HepG2 (cell line): ENCODE data around the gene STX2. TPM values are rescaled to one million over a fixed set of nuclear protein-coding genes. Genes with fewer than 3 reads are reported as not detected.

Experiments
- ATAC-seq: fragments of 200-7000 bp; cut with Tn5 transposase; 3 replicates; pipeline ENCODE4 v1.9.1; 2020; ENCODE audit warnings: mild to moderate bottlenecking, moderate library complexity
- BruUV-seq: library from RNA; stranded (reverse); fragments of 400-500 nt; replicated peaks from 2 replicates; lab custom pipeline; 2021; lab: Mats Ljungman, UMichigan
- CTCF ChIA-PET: fragments of 300-600 bp; formaldehyde crosslinking; extraction: SDS; loops from one replicate; lab custom pipeline; 2021; ENCODE audit warnings: low total read pairs, inconsistent platforms, low intra/inter-chr PET ratio; lab: Yijun Ruan, JAX
- POLR2A ChIA-PET: fragments of 350-600 bp; sonication (Branson Sonifier 250); formaldehyde crosslinking; loops from one replicate; lab custom pipeline; 2020; ENCODE audit warnings: antibody characterized with exemption, inconsistent platforms; lab: Yijun Ruan, JAX
- DNase-seq: peaks from one replicate; pipeline ENCODE4 v3.0.0-alpha.2; 2015; ENCODE audit warnings: low spot score
- FAIRE-seq: peaks from 3 replicates; lab custom pipeline; 2011; peaks lifted over from hg19 to GRCh38; lab: Jason Lieb, UNC
- H2AFZ ChIP-seq: one replicate; pipeline ENCODE4 v1.6.1; 2011; ENCODE audit warnings: low read length, inconsistent platforms
- H3K27ac ChIP-seq: fragments of 300-600 bp; 3 replicates; pipeline ENCODE4 v1.8.0; 2011; ENCODE audit warnings: mixed run types, mild to moderate bottlenecking, mixed read lengths, low read length, inconsistent platforms; ENCODE audit not compliant: insufficient read depth; ENCODE audit errors: extremely low read length
- H3K27me3 ChIP-seq, 2 experiments: fragments of 200-600 bp in 1 of 2; 2 replicates in 1 of 2; 3 replicates in 1 of 2; pipeline versions ENCODE4 v1.6.0 to v1.8.0; 2011; ENCODE audit warnings: low read length in 2 of 2, mild to moderate bottlenecking in 2 of 2, moderate library complexity in 2 of 2, inconsistent platforms in 1 of 2; ENCODE audit not compliant: insufficient read depth in 2 of 2, control insufficient read depth in 1 of 2
- H3K36me3 ChIP-seq, 2 experiments: fragments of 200-600 bp in 1 of 2; replicated peaks in 1 of 2; 2 replicates in 1 of 2; 3 replicates in 1 of 2; pipeline versions ENCODE4 v1.5.1 to v1.8.0; 2011; ENCODE audit warnings: low read length in 2 of 2, inconsistent platforms in 1 of 2; ENCODE audit not compliant: insufficient read depth in 2 of 2, control insufficient read depth in 1 of 2
- H3K4me1 ChIP-seq: 2 replicates; pipeline ENCODE4 v1.5.1; 2012; ENCODE audit warnings: low read length, inconsistent platforms; ENCODE audit not compliant: insufficient read depth
- H3K4me2 ChIP-seq: 2 replicates; pipeline ENCODE4 v1.6.0; 2011; ENCODE audit warnings: low read depth, low read length, inconsistent platforms
- H3K4me3 ChIP-seq, 3 experiments: fragments of 200-600 bp in 1 of 3; sonication (generic), shearing (Covaris generic) in 1 of 3; replicated peaks in 1 of 3; 2 replicates each; pipeline ENCODE4 v1.5.1; 2011 to 2016; ENCODE audit warnings: low read length in 3 of 3, inconsistent platforms in 2 of 3, low read depth in 2 of 3, mild to moderate bottlenecking in 2 of 3, control low read depth in 1 of 3, mixed read lengths in 1 of 3; ENCODE audit not compliant: insufficient read depth in 1 of 3
- H3K79me2 ChIP-seq: one replicate; pipeline ENCODE4 v1.6.1; 2011; ENCODE audit warnings: low read length, inconsistent platforms; ENCODE audit not compliant: insufficient read depth
- H3K9ac ChIP-seq: 2 replicates; pipeline ENCODE4 v1.6.0; 2011; ENCODE audit warnings: mild to moderate bottlenecking, low read depth, low read length, inconsistent platforms; ENCODE audit not compliant: insufficient read depth
- H3K9me3 ChIP-seq: 2 replicates; pipeline ENCODE4 v1.5.1; 2012; ENCODE audit warnings: mild to moderate bottlenecking, low read length
- H4K20me1 ChIP-seq: 2 replicates; pipeline ENCODE4 v1.6.0; 2011; ENCODE audit warnings: inconsistent platforms, mild to moderate bottlenecking, low read length, moderate library complexity; ENCODE audit not compliant: insufficient read depth
- ARID2 ChIP-seq: sonication (generic); formaldehyde crosslinking; IDR thresholded peaks from 2 replicates; pipeline ENCODE4 v1.8.1; 2022; ENCODE audit warnings: mild to moderate bottlenecking, missing genetic modification reagents, borderline replicate concordance
- EP300 ChIP-seq, 3 experiments: sonication (generic) in 1 of 3; formaldehyde crosslinking in 1 of 3; IDR thresholded peaks; 2 replicates each; pipeline versions ENCODE4 v1.5.1 to v1.6.1; 2011 to 2020; ENCODE audit warnings: low read depth in 2 of 3, low read length in 2 of 3, borderline replicate concordance in 1 of 3, improper control_type of control experiment in 1 of 3, mild to moderate bottlenecking in 1 of 3, missing genetic modification reagents in 1 of 3, moderate library complexity in 1 of 3
- HNRNPH1 ChIP-seq: fragments of 200-400 bp; formaldehyde crosslinking; optimal IDR thresholded peaks from 2 replicates; pipeline ENCODE3; 2017; ENCODE audit warnings: mild to moderate bottlenecking, low read depth, low read length
- NFYC ChIP-seq: IDR thresholded peaks from 2 replicates; pipeline ENCODE4 v1.6.1; 2016; ENCODE audit warnings: missing genetic modification reagents, missing compliant biosample characterization
- PAXIP1 ChIP-seq: sonication (generic); formaldehyde crosslinking; conservative IDR thresholded peaks from 2 replicates; pipeline ENCODE4 v1.4.0; 2020; ENCODE audit warnings: mild to moderate bottlenecking, missing genetic modification reagents, moderate library complexity
- RAD21 ChIP-seq: fragments of 450-650 bp; formaldehyde crosslinking; IDR thresholded peaks from 2 replicates; pipeline ENCODE4 v1.5.0; 2020; ENCODE audit warnings: mild to moderate bottlenecking
- SALL2 ChIP-seq: sonication (generic); formaldehyde crosslinking; IDR thresholded peaks from 2 replicates; pipeline ENCODE4 v1.8.1; 2023; ENCODE audit warnings: mild to moderate bottlenecking, missing genetic modification reagents, inconsistent platforms
- SETDB1 ChIP-seq: sonication (generic); formaldehyde crosslinking; IDR thresholded peaks from 2 replicates; pipeline ENCODE4 v1.5.1; 2020; ENCODE audit warnings: missing genetic modification reagents, mild to moderate bottlenecking, borderline replicate concordance
- TP53 ChIP-seq: sonication (generic); formaldehyde crosslinking; conservative IDR thresholded peaks from 2 replicates; pipeline ENCODE4 v1.4.0; 2020; ENCODE audit warnings: missing genetic modification reagents
- ZNF451 ChIP-seq: sonication (generic); formaldehyde crosslinking; IDR thresholded peaks from 2 replicates; pipeline ENCODE4 v1.5.0; 2020; ENCODE audit warnings: mild to moderate bottlenecking, missing genetic modification reagents
- ZNF598 ChIP-seq: sonication (generic); formaldehyde crosslinking; IDR thresholded peaks from 2 replicates; pipeline ENCODE4 v1.5.1; 2020; ENCODE audit warnings: mild to moderate bottlenecking, missing genetic modification reagents, borderline replicate concordance
- WGBS: methylation state at CpG from one replicate; pipeline ENCODE4 v1.1.6; 2017; ENCODE audit warnings: low lambda C conversion rate; 5-methylcytosine and 5-hydroxymethylcytosine counted together
- in situ Hi-C: cut with HindIII; loops from 2 replicates; pipeline ENCODE4 v1.10.0; 2017; ENCODE audit warnings: low pct_unique_long_range_greater_than_20kb; ENCODE audit not compliant: extremely low pct_ligation_motif_present
- intact Hi-C: fragments of 100-400 bp; cut with micrococcal nuclease; formaldehyde crosslinking; loops from one replicate; pipeline ENCODE4 v1.10.0; 2022; ENCODE audit not compliant: unreplicated experiment
- polyA plus RNA-seq, 8 experiments: library from polyadenylated mRNA; depleted of rRNA in 3 of 8; stranded (reverse) in 7 of 8; unstranded in 1 of 8; fragments of >200 nt; fragmentation: Illumina TruSeq in 4 of 8; extraction: Trizol in 4 of 8; gene quantifications; 2 replicates each; pipeline versions ENCODE4 v1.2.1 to v1.2.3, GENCODE V29; 2011 to 2016; ENCODE audit warnings: low read depth in 4 of 8, missing spikeins in 1 of 8, mixed read lengths in 1 of 8; ENCODE audit not compliant: insufficient read depth in 1 of 8
- total RNA-seq, 5 experiments: library from RNA; depleted of rRNA; stranded (reverse); fragments of >200 nt; fragmentation: Illumina TruSeq; extraction: Trizol; gene quantifications; 2 replicates each; pipeline ENCODE4 v1.2.3, GENCODE V29; 2016; ENCODE audit warnings: low read depth in 1 of 5

Gene STX2
- total and polyA plus RNA-seq, 2 of the 13 experiments (the other 11 are each of a cell fraction or from before 2014, with no cell fraction given) = 13.4 to 25.1 TPM

- H3K27me3 ChIP-seq = peaks cover 3 to 15% of the 10 kb centered on the region in 2 experiments; a peak in 4 of 5 replicates
- peak overlapping the region; percentile 66 for H3K4me2 ChIP-seq
- ChIA-PET CTCF (interaction anchor here (1.1 to 4.2 kb wide), 2 partner anchors 14 to 57 kb away, joined by 4 to 76 read pairs; no protein-coding TSS in a partner anchor), POLR2A (interaction anchor here (1.8 kb wide), 1 partner anchor 14 kb away, joined by 9 read pairs; no protein-coding TSS in a partner anchor)
- TF ChIP-seq EP300 (IDR thresholded peaks at IDR 0.05; ENCODE audit: low read depth in 2 of 2, low read length in 2 of 2) (no peak), EP300 (CRISPR knock-in tag; IDR thresholded peaks at IDR 0.05; ENCODE audit: borderline replicate concordance) (no peak), NFYC (no peak), TP53 (no peak), ARID2 (CRISPR knock-in tag) (no peak), SALL2 (CRISPR knock-in tag) (no peak), PAXIP1 (no peak), SETDB1 (CRISPR knock-in tag) (no peak), RAD21 (CRISPR knock-in tag) (no peak), HNRNPH1 (no peak), ZNF598 (no peak), ZNF451 (CRISPR knock-in tag) (no peak)
- no peak overlapping the region for H2AFZ ChIP-seq
- H3K36me3 ChIP-seq = no peaks in the 10 kb centered on the region
- WGBS = 50% methylated on average over 10 of the region's 10 CpGs
- BruUV-seq = no TSS peak
- no peaks in the 10 kb centered on the region for H3K79me2 ChIP-seq
- peaks cover 7% of the 10 kb centered on the region for H3K4me1 ChIP-seq
- intact Hi-C loops (no loop called here), in situ Hi-C loops (loop anchor here (5.0 kb wide), 1 partner anchor 55 kb away; no protein-coding TSS in a partner anchor)
- no peak overlapping the region for H3K9ac ChIP-seq
- H4K20me1 ChIP-seq = no peaks in the 10 kb centered on the region
- no peak overlapping the region for H3K27ac ChIP-seq
- DNase-seq = no peak
- 0 out of 2 replicates have a peak, but pooled peaks cover 11% of the 10 kb centered on the region for H3K9me3 ChIP-seq
- peak; percentile 38 for ATAC-seq
- peak overlapping the region in 1 of 3 experiments; percentile 57; a peak in 2 of 6 replicates for H3K4me3 ChIP-seq
- FAIRE-seq = no peak
Measured at GRCh38 chr12:130762319-130762675, 76.8 kb downstream of the STX2 start.
